Colonic mucosa (tissue), 4 donors: Measurements from ENCODE around the gene TMEM100. TPM values are rescaled to one million over a fixed set of nuclear protein-coding genes. Genes with fewer than 3 reads are reported as not detected.

ENCODE experiments used
- DNase-seq: peaks from one replicate; pipeline ENCODE4 v3.0.0-alpha.2; 2020
- H3K27ac ChIP-seq: fragments of 200-600 bp; one replicate; pipeline ENCODE4 v1.8.0; 2021
- H3K27me3 ChIP-seq: fragments of 200-600 bp; one replicate; pipeline ENCODE4 v1.8.0; 2021
- H3K36me3 ChIP-seq: fragments of 200-600 bp; one replicate; pipeline ENCODE4 v1.8.0; 2021
- H3K4me1 ChIP-seq: fragments of 200-600 bp; one replicate; pipeline ENCODE4 v1.8.0; 2021; ENCODE audit warnings: mild to moderate bottlenecking
- H3K4me3 ChIP-seq: fragments of 200-600 bp; one replicate; pipeline ENCODE4 v1.8.0; 2021
- H3K9ac ChIP-seq, 2 donors: one replicate each; pipeline ENCODE4 v1.7.0; 2013; ENCODE audit warnings: control low read depth in 2 of 2, low read depth in 2 of 2, low read length in 2 of 2
- H3K9me3 ChIP-seq: fragments of 200-600 bp; one replicate; pipeline ENCODE4 v1.8.0; 2021
- intact Hi-C: fragments of 100-400 bp; cut with DNase I; formaldehyde crosslinking; loops from one replicate; pipeline ENCODE4 v1.14.1; 2022
- total RNA-seq, 2 donors: library from RNA; stranded (reverse); fragmentation: NEBNext Ultra II Directional in 1 of 2; extraction: Animal tissue kit (Norgen Biotek cat#: 25700) in 1 of 2; gene quantifications; one replicate each; pipeline ENCODE4 v1.2.1, GENCODE V29; 2021
- TF ChIP-seq, protein P1 (sequence below): fragments of 200-600 bp; IDR thresholded peaks from one replicate; pipeline ENCODE4 v1.8.0; 2022; ENCODE audit warnings: antibody characterized with exemption, mild to moderate bottlenecking
- donor health status: healthy.
- donor health status: DM: no; HTN: no; CAD: no.
- donor health status: DM: no; HTN: no; CAD: no.

The TMEM100 gene
- total RNA-seq, 2 donors from 2014 or later = 2.8 to 7.1 TPM

DNA sequence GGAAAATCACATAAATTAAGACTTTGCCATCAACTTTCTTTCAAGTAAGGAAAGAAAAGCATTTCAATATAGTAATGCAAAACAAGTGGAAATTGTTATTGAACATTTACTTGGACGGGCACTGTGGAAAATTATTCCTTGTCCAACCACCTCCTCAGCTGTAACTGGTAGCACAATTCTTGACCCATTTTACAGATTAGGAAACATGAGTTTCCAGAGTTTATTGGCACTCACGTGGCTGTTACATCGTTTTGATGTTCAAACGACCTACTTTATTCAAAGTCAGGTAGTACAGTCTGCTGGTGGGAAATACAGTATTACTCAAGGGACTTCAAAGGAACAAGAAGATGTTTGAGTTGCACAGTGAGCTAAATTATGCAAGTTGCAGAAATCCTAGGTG is 27.3 kb upstream of the TMEM100 start:
- intact Hi-C loops = no loop called here
- Histone ChIP-seq H3K27ac (no peak overlapping the region), H3K27me3 (no peaks in the 10 kb centered on the region), H3K9ac (no peak overlapping the region), H3K9me3 (no peaks in the 10 kb centered on the region), H3K4me3 (no peak overlapping the region), H3K4me1 (peaks cover 3% of the 10 kb centered on the region), H3K36me3 (no peaks in the 10 kb centered on the region)
- TF ChIP-seq, protein P1, sequence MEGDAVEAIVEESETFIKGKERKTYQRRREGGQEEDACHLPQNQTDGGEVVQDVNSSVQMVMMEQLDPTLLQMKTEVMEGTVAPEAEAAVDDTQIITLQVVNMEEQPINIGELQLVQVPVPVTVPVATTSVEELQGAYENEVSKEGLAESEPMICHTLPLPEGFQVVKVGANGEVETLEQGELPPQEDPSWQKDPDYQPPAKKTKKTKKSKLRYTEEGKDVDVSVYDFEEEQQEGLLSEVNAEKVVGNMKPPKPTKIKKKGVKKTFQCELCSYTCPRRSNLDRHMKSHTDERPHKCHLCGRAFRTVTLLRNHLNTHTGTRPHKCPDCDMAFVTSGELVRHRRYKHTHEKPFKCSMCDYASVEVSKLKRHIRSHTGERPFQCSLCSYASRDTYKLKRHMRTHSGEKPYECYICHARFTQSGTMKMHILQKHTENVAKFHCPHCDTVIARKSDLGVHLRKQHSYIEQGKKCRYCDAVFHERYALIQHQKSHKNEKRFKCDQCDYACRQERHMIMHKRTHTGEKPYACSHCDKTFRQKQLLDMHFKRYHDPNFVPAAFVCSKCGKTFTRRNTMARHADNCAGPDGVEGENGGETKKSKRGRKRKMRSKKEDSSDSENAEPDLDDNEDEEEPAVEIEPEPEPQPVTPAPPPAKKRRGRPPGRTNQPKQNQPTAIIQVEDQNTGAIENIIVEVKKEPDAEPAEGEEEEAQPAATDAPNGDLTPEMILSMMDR = no peak
- no peak for DNase-seq

DNA sequence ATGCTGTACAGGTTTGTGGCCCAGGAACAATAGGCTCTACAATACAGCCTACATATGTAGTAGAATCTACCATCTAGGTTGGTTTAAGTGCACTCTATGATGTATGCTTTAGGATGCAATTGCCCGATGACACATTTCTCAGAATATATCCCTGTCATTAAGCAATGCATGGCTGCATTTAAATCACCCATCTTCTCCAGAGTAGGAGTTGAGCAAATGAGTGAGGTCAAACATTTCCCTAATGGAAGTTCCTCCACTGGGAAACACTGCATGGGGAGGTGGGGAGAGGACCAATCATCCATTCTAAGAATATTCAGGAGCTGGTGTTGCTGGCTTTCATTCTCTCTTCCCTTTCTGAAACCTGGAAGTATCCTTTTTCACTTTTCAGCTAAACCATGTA is 26.2 kb upstream of the TMEM100 start:
- Histone ChIP-seq H3K9me3 (no peaks in the 10 kb centered on the region), H3K4me1 (peaks cover 3% of the 10 kb centered on the region), H3K9ac (no peak overlapping the region), H3K4me3 (no peak overlapping the region), H3K27ac (no peak overlapping the region), H3K27me3 (no peaks in the 10 kb centered on the region), H3K36me3 (no peaks in the 10 kb centered on the region)
- TF ChIP-seq, protein P1 = no peak
- intact Hi-C loops = no loop called here
- DNase-seq = no peak

DNA sequence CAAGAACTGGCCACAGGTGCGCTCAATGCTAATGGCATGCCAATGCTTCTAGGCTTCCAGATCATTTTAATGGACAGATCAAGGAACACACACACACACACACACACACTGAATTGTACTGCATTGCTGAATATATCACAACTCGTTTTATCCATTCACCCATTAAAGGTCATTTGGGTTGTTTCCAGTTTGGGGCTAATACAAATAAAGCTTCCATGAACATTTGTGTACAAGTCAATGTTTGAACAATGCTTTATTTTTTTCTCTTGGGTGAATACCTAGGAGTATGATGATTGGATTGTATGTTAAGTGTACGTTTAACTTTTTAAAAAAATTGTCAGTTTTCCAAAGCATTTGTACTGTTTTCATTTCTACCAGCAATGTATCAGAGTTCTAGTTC is 24.5 kb upstream of the TMEM100 start:
- intact Hi-C loops = no loop called here
- TF ChIP-seq, protein P1 = no peak
- no peak overlapping the region for H3K27ac ChIP-seq
- H3K9ac ChIP-seq = no peak overlapping the region
- DNase-seq = no peak
- no peaks in the 10 kb centered on the region for H3K27me3 ChIP-seq
- no peak overlapping the region for H3K4me3 ChIP-seq
- H3K9me3 ChIP-seq = no peaks in the 10 kb centered on the region
- H3K36me3 ChIP-seq = no peaks in the 10 kb centered on the region
- peaks cover 3% of the 10 kb centered on the region for H3K4me1 ChIP-seq

DNA sequence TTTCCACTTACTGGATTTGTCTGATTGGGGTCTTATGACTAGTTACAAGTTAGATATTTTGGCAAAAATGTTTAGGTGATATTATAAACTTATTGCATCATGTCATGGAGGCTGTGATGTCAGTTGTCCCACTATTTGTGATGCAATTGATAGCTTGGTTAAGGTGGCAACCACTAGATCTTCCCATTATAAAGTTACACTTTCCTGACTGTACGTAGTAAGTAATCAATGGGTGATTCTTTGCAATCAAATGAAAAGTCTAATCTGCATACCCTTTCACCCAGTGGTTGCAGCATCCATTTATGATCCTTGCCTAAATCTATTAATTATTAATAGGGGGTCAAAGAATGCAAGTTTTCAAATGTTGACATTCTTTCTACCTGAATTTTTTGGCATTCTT is 23.8 kb upstream of the TMEM100 start:
- Histone ChIP-seq H3K4me3 (no peak overlapping the region), H3K4me1 (no peaks in the 10 kb centered on the region), H3K9me3 (no peaks in the 10 kb centered on the region), H3K27ac (no peak overlapping the region), H3K9ac (no peak overlapping the region), H3K36me3 (no peaks in the 10 kb centered on the region), H3K27me3 (no peaks in the 10 kb centered on the region)
- intact Hi-C loops = no loop called here
- TF ChIP-seq, protein P1 = no peak
- no peak for DNase-seq

DNA sequence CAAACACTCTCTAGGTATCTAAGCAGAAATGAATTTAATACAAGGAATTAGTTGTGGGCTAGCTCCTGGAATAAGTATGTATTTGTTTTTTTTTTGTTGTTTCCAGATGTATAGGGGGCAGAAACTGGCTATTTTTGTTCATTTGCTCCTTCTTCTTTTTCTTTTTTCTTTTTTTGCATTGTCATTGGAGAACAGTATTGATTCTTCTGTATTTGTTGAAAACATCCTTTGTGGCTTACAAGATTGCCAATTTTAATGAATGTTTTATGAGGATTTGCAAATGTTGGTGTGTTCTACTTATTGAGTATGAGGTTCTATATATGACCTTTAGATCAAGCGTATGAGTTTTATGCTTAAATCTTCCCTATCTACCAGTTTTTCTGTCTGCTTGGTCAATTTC is 22.6 kb upstream of the TMEM100 start:
- H3K27me3 ChIP-seq = no peaks in the 10 kb centered on the region
- H3K36me3 ChIP-seq = no peaks in the 10 kb centered on the region
- intact Hi-C loops = no loop called here
- no peaks in the 10 kb centered on the region for H3K9me3 ChIP-seq
- DNase-seq = no peak
- H3K9ac ChIP-seq = no peak overlapping the region
- no peak overlapping the region for H3K27ac ChIP-seq
- no peak overlapping the region for H3K4me3 ChIP-seq
- TF ChIP-seq, protein P1 = no peak
- H3K4me1 ChIP-seq = no peaks in the 10 kb centered on the region
